Superior temporal gyrus (tissue), 1 donor: ENCODE results near the gene VWA5B2.

Source experiments
- DNase-seq: peaks from one replicate; pipeline ENCODE4 v3.0.0-alpha.2; 2016; ENCODE audit errors: extremely low spot score

Gene VWA5B2

GRCh38 chr3:184229394-184230080, at the start of gene VWA5B2:
TSS of gene VWA5B2 (plus strand) at chr3:184229585. CDS start at chr3:184230529, 944 bp downstream.
- DNase-seq = peak; percentile 30

GRCh38 chr3:184180165-184180564, 49.2 kb upstream of the VWA5B2 start:
- no peak for DNase-seq

GRCh38 chr3:184181596-184181995, 47.8 kb upstream of the VWA5B2 start:
- DNase-seq = no peak

- DNase-seq = no peak
Observed at GRCh38 chr3:184183679-184184078, 45.7 kb upstream of the VWA5B2 start.

- DNase-seq = no peak
Observed at GRCh38 chr3:184184546-184185230, 44.7 kb upstream of the VWA5B2 start.

GRCh38 chr3:184185461-184186183, 43.8 kb upstream of the VWA5B2 start:
- peak; percentile 99 for DNase-seq

- DNase-seq = no peak
Observed at GRCh38 chr3:184186184-184186901, 43.0 kb upstream of the VWA5B2 start, which contains the start of gene ABCF3. TSS of gene ABCF3 (plus strand) at chr3:184186199. CDS start at chr3:184186208, 9 bp downstream.

- no peak for DNase-seq
Observed at GRCh38 chr3:184186902-184187207, 42.5 kb upstream of the VWA5B2 start.

- no peak for DNase-seq
Observed at GRCh38 chr3:184188080-184188479, 41.3 kb upstream of the VWA5B2 start.

- no peak for DNase-seq
Observed at GRCh38 chr3:184189421-184189820, 40.0 kb upstream of the VWA5B2 start.

- no peak for DNase-seq
Observed at GRCh38 chr3:184192889-184193288, 36.5 kb upstream of the VWA5B2 start.

GRCh38 chr3:184193991-184194539, 35.3 kb upstream of the VWA5B2 start:
- no peak for DNase-seq

- DNase-seq = no peak
Observed at GRCh38 chr3:184196536-184196935, 32.8 kb upstream of the VWA5B2 start.

GRCh38 chr3:184198509-184198908, 30.9 kb upstream of the VWA5B2 start:
- DNase-seq = no peak

GRCh38 chr3:184200825-184201224, 28.6 kb upstream of the VWA5B2 start:
- no peak for DNase-seq

- DNase-seq = no peak
Observed at GRCh38 chr3:184203526-184203925, 25.9 kb upstream of the VWA5B2 start.

- no peak for DNase-seq
Observed at GRCh38 chr3:184209146-184209923, 20.1 kb upstream of the VWA5B2 start.

- DNase-seq = no peak
Observed at GRCh38 chr3:184211297-184211696, 18.1 kb upstream of the VWA5B2 start.

- no peak for DNase-seq
Observed at GRCh38 chr3:184211718-184212117, 17.7 kb upstream of the VWA5B2 start.

- DNase-seq = no peak
Observed at GRCh38 chr3:184218814-184219213, 10.6 kb upstream of the VWA5B2 start.

- no peak for DNase-seq
Observed at GRCh38 chr3:184222521-184222920, 6.9 kb upstream of the VWA5B2 start.
